ENCODE results near the gene HSPH1.
A peak's percentile ranks its signal among the peaks of the same experiment; 100 is the strongest.

Gene HSPH1

GRCh38 chr13:31172535-31172934 is 10.8 kb upstream of the HSPH1 start:
- no peaks in the 10 kb centered on the region for H3K27me3 ChIP-seq (ENCODE audit: control insufficient read depth, insufficient read depth, low read length)
- H3K4me3 ChIP-seq (ENCODE audit: low read length): no peak overlapping the region
- H3K36me3 ChIP-seq (ENCODE audit: control insufficient read depth, insufficient read depth, low read length): no peaks in the 10 kb centered on the region
- no peaks in the 10 kb centered on the region for H3K4me1 ChIP-seq (ENCODE audit: control insufficient read depth, insufficient read depth, low read length)
- no peak overlapping the region for H3K9ac ChIP-seq (ENCODE audit: low read length)
- no peaks in the 10 kb centered on the region for H3K9me3 ChIP-seq (ENCODE audit: control insufficient read depth, low read length)

- H3K9me3 ChIP-seq (ENCODE audit: control insufficient read depth, low read length): no peaks in the 10 kb centered on the region
- no peaks in the 10 kb centered on the region for H3K36me3 ChIP-seq (ENCODE audit: control insufficient read depth, insufficient read depth, low read length)
- no peaks in the 10 kb centered on the region for H3K27me3 ChIP-seq (ENCODE audit: control insufficient read depth, insufficient read depth, low read length)
- H3K4me3 ChIP-seq (ENCODE audit: low read length): no peak overlapping the region
- H3K9ac ChIP-seq (ENCODE audit: low read length): no peak overlapping the region
- H3K4me1 ChIP-seq (ENCODE audit: control insufficient read depth, insufficient read depth, low read length): no peaks in the 10 kb centered on the region
Observed at GRCh38 chr13:31172001-31172400, 10.3 kb upstream of the HSPH1 start.

GRCh38 chr13:31168736-31169135 is 7.0 kb upstream of the HSPH1 start:
- H3K27me3 ChIP-seq (ENCODE audit: control insufficient read depth, insufficient read depth, low read length): no peaks in the 10 kb centered on the region
- H3K36me3 ChIP-seq (ENCODE audit: control insufficient read depth, insufficient read depth, low read length): no peaks in the 10 kb centered on the region
- H3K9me3 ChIP-seq (ENCODE audit: control insufficient read depth, low read length): no peaks in the 10 kb centered on the region
- no peak overlapping the region for H3K9ac ChIP-seq (ENCODE audit: low read length)
- H3K4me3 ChIP-seq (ENCODE audit: low read length): no peak overlapping the region
- no peaks in the 10 kb centered on the region for H3K4me1 ChIP-seq (ENCODE audit: control insufficient read depth, insufficient read depth, low read length)

DNA sequence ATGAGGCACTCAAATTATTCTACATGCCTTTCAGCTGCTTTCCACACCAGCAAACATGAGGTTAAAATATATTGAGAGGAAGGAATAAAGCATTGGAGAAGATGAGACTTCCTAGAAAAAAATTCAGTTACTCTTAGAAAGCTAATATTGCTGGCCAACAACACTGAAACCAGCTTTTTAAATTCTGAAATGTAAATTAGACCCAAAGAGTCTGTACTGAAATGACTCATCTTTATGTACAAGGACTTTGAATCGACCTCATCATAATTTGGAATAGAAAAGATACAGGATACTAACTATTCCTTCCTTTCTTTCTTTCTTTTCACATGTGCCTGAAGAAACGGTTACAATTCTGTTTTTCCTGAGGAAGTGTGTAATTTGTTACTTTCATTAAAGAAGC is 6.5 kb upstream of the HSPH1 start:
- no peaks in the 10 kb centered on the region for H3K9me3 ChIP-seq (ENCODE audit: control insufficient read depth, low read length)
- H3K4me1 ChIP-seq (ENCODE audit: control insufficient read depth, insufficient read depth, low read length): no peaks in the 10 kb centered on the region
- H3K36me3 ChIP-seq (ENCODE audit: control insufficient read depth, insufficient read depth, low read length): no peaks in the 10 kb centered on the region
- H3K4me3 ChIP-seq (ENCODE audit: low read length): no peak overlapping the region
- H3K27me3 ChIP-seq (ENCODE audit: control insufficient read depth, insufficient read depth, low read length): no peaks in the 10 kb centered on the region
- no peak overlapping the region for H3K9ac ChIP-seq (ENCODE audit: low read length)

DNA sequence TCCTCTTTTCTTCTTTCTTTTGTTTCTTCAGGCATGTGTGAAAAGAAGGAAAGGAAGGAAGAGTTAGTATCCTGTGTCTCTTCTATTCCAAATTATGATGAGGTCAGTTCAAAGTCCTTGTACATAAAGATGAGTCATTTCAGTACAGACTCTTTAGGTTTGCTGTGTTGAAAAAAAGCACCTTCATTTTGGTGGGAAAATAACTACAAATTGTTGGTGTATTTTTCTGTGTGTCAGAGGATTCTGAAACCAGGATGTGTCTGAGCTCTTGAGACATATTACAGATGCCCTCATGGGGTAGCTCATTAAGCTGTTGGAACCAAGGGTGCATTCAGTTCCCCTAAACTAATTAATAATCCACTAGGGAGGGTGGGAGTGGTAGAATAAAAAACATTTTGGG is 5.8 kb upstream of the HSPH1 start:
- no peaks in the 10 kb centered on the region for H3K36me3 ChIP-seq (ENCODE audit: control insufficient read depth, insufficient read depth, low read length)
- no peak overlapping the region for H3K9ac ChIP-seq (ENCODE audit: low read length)
- no peak overlapping the region for H3K4me3 ChIP-seq (ENCODE audit: low read length)
- no peaks in the 10 kb centered on the region for H3K4me1 ChIP-seq (ENCODE audit: control insufficient read depth, insufficient read depth, low read length)
- H3K27me3 ChIP-seq (ENCODE audit: control insufficient read depth, insufficient read depth, low read length): no peaks in the 10 kb centered on the region
- H3K9me3 ChIP-seq (ENCODE audit: control insufficient read depth, low read length): no peaks in the 10 kb centered on the region

DNA sequence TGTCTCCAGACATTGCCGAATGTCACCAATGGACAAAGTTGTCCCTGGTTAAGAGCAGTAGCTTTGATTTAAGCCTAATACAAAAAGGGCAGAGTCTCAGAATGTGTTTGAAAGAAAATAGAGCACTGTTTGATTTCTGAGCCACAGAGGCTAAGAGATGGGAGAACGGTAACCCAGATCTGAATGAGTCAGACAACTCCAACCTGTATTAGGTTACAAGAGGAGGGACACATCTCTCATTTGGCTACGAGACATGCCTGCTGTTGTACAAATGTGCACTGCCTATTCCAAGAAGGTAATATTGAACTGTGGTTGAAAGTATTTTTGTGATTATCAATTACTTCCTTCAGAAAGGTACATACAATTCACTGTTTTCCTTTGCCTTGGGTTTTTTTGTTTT is 4.9 kb upstream of the HSPH1 start:
- no peaks in the 10 kb centered on the region for H3K27me3 ChIP-seq (ENCODE audit: control insufficient read depth, insufficient read depth, low read length)
- no peaks in the 10 kb centered on the region for H3K9me3 ChIP-seq (ENCODE audit: control insufficient read depth, low read length)
- no peak overlapping the region for H3K4me3 ChIP-seq (ENCODE audit: low read length)
- no peaks in the 10 kb centered on the region for H3K4me1 ChIP-seq (ENCODE audit: control insufficient read depth, insufficient read depth, low read length)
- H3K36me3 ChIP-seq (ENCODE audit: control insufficient read depth, insufficient read depth, low read length): no peaks in the 10 kb centered on the region
- H3K9ac ChIP-seq (ENCODE audit: low read length): no peak overlapping the region

DNA sequence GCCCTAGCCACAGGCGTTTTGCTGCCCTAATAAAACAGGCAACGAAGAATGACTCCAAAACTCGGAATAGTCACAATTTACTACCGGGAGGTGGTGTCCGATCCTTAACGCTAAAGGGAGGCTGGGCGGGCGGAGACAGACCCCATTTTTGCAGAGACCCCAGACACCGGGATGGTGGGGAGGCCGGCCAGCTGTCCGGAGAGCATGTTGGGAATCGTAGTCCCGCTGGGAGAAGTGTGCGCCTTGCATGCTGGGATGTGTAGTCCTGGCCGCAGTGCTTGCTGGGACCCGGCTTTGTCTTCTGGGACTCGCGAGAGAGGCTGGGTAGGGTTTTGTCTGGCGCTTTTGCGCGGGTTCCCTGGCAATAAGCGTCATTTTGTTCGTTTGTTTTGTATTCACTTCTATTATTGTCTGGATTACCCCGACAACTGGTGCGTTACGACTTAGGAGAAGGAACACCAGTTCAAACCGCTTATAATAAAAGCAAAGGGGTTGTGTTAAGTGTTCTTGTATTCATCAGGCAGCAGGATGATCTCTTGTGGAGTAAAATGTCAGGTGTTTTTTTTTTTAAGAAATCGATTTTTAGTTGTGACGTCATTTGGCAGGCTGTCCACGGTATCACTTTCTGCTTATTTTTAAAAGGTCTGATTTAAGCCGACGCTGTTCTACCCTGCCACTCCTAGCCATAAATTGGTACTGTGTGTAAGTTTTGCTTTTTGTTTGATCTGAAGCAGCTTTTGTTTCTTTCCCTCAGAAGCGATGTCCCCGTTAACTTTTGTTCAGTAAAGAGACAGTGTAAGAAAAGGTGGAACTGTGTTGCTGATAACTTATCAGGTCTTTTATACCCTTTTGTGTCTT is 676 bp upstream of the HSPH1 start:
- H3K27me3 ChIP-seq (ENCODE audit: control insufficient read depth, insufficient read depth, low read length): no peaks in the 10 kb centered on the region
- H3K36me3 ChIP-seq (ENCODE audit: control insufficient read depth, insufficient read depth, low read length): no peaks in the 10 kb centered on the region
- peak overlapping the region; percentile 2 for H3K4me3 ChIP-seq (ENCODE audit: low read length)
- no peaks in the 10 kb centered on the region for H3K9me3 ChIP-seq (ENCODE audit: control insufficient read depth, low read length)
- peak overlapping the region; percentile 46 for H3K9ac ChIP-seq (ENCODE audit: low read length)
- H3K4me1 ChIP-seq (ENCODE audit: control insufficient read depth, insufficient read depth, low read length): peaks cover 15% of the 10 kb centered on the region

DNA sequence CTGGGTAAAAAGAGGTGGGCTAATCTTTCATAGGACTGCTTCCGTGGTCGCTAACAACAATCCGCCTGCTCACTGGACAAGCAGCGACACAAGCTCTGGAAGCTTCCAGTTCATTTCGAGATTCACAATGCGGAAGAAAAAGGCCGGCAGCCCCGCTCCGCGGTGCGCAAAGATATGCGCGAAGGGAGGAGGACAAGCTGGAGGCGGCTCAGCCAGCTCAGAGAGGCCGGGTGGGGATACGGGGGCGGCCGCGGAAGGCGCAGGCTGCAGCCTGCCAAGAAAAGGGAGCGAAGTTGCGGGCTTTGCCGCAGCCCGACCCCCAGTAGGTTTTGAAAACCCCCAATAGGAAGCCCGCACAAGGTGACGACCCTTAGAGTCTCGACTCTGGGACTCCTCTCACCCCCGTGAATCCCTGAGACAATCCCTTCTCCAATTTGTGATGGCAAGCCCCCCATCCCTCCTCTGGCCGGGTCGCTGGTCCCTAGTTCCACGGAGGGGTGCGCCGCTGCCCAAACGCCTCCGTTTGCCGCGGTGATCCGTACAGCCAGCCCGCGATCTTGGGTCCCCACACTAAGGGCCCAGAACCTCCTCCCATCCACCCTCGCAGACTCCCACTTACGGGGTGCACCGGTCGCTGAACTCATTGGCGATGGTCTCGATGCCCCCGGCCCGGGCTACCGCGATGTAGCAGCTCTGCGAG is 697 bp downstream of the HSPH1 start:
- peak overlapping the region; percentile 74 for H3K9ac ChIP-seq (ENCODE audit: low read length)
- H3K27me3 ChIP-seq (ENCODE audit: control insufficient read depth, insufficient read depth, low read length): no peaks in the 10 kb centered on the region
- H3K4me3 ChIP-seq (ENCODE audit: low read length): peak overlapping the region; percentile 2
- no peaks in the 10 kb centered on the region for H3K36me3 ChIP-seq (ENCODE audit: control insufficient read depth, insufficient read depth, low read length)
- H3K9me3 ChIP-seq (ENCODE audit: control insufficient read depth, low read length): no peaks in the 10 kb centered on the region
- peaks cover 15% of the 10 kb centered on the region for H3K4me1 ChIP-seq (ENCODE audit: control insufficient read depth, insufficient read depth, low read length)

- Histone ChIP-seq H3K9me3 (ENCODE audit: control insufficient read depth, low read length) (no peaks in the 10 kb centered on the region), H3K36me3 (ENCODE audit: control insufficient read depth, insufficient read depth, low read length) (peaks cover 4% of the 10 kb centered on the region), H3K4me1 (ENCODE audit: control insufficient read depth, insufficient read depth, low read length) (peaks cover 15% of the 10 kb centered on the region), H3K9ac (ENCODE audit: low read length) (no peak overlapping the region), H3K27me3 (ENCODE audit: control insufficient read depth, insufficient read depth, low read length) (no peaks in the 10 kb centered on the region), H3K4me3 (ENCODE audit: low read length) (no peak overlapping the region)
Observed at GRCh38 chr13:31159306-31159705, 2.4 kb downstream of the HSPH1 start.

DNA sequence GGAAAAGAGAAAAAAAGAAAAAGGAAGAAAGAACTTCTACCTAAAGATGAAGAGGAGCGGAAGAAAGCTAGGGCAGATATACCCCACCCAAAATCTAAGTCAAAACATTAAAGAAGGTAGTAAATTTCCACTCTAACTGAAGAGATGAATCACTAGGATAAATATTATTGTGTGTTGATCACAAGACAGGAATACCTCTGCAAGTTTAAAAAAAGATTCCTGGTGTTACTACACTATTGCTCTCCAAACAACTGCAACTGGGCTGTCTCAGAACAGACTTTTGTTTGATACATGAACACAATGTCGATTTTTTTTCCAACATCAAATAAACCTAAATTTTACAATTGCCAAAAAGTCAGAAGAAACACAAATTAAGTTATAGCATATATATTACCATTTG is 6.8 kb downstream of the HSPH1 start:
- no peak overlapping the region for H3K4me3 ChIP-seq (ENCODE audit: low read length)
- peaks cover 6% of the 10 kb centered on the region for H3K36me3 ChIP-seq (ENCODE audit: control insufficient read depth, insufficient read depth, low read length)
- H3K4me1 ChIP-seq (ENCODE audit: control insufficient read depth, insufficient read depth, low read length): peaks cover 10% of the 10 kb centered on the region
- no peaks in the 10 kb centered on the region for H3K27me3 ChIP-seq (ENCODE audit: control insufficient read depth, insufficient read depth, low read length)
- no peaks in the 10 kb centered on the region for H3K9me3 ChIP-seq (ENCODE audit: control insufficient read depth, low read length)
- no peak overlapping the region for H3K9ac ChIP-seq (ENCODE audit: low read length)

- H3K27me3 ChIP-seq (ENCODE audit: control insufficient read depth, insufficient read depth, low read length): no peaks in the 10 kb centered on the region
- no peak overlapping the region for H3K4me3 ChIP-seq (ENCODE audit: low read length)
- H3K9me3 ChIP-seq (ENCODE audit: control insufficient read depth, low read length): no peaks in the 10 kb centered on the region
- no peaks in the 10 kb centered on the region for H3K4me1 ChIP-seq (ENCODE audit: control insufficient read depth, insufficient read depth, low read length)
- no peak overlapping the region for H3K9ac ChIP-seq (ENCODE audit: low read length)
- H3K36me3 ChIP-seq (ENCODE audit: control insufficient read depth, insufficient read depth, low read length): peaks cover 6% of the 10 kb centered on the region
Observed at GRCh38 chr13:31151837-31152236, 9.9 kb downstream of the HSPH1 start.

- H3K36me3 ChIP-seq (ENCODE audit: control insufficient read depth, insufficient read depth, low read length): peaks cover 6% of the 10 kb centered on the region
- H3K4me3 ChIP-seq (ENCODE audit: low read length): no peak overlapping the region
- H3K27me3 ChIP-seq (ENCODE audit: control insufficient read depth, insufficient read depth, low read length): no peaks in the 10 kb centered on the region
- H3K9me3 ChIP-seq (ENCODE audit: control insufficient read depth, low read length): no peaks in the 10 kb centered on the region
- no peaks in the 10 kb centered on the region for H3K4me1 ChIP-seq (ENCODE audit: control insufficient read depth, insufficient read depth, low read length)
- H3K9ac ChIP-seq (ENCODE audit: low read length): no peak overlapping the region
Observed at GRCh38 chr13:31150315-31150985, 11.3 kb downstream of the HSPH1 start.
